GM12892 (cell line): Measurements from ENCODE around the gene ARHGAP26.

Source experiments
- POLR2A ChIP-seq: IDR thresholded peaks from 2 replicates; pipeline ENCODE4 v1.6.1; 2011; ENCODE audit warnings: low read depth, low read length, control low read depth
- POLR2AphosphoS5 ChIP-seq: IDR thresholded peaks from 2 replicates; pipeline ENCODE4 v1.6.1; 2011; ENCODE audit warnings: low read depth, low read length, control low read depth
- TAF1 ChIP-seq: IDR thresholded peaks from 2 replicates; pipeline ENCODE4 v1.6.1; 2011; ENCODE audit warnings: low read depth, mild to moderate bottlenecking, control low read depth, low read length, borderline replicate concordance

DNA sequence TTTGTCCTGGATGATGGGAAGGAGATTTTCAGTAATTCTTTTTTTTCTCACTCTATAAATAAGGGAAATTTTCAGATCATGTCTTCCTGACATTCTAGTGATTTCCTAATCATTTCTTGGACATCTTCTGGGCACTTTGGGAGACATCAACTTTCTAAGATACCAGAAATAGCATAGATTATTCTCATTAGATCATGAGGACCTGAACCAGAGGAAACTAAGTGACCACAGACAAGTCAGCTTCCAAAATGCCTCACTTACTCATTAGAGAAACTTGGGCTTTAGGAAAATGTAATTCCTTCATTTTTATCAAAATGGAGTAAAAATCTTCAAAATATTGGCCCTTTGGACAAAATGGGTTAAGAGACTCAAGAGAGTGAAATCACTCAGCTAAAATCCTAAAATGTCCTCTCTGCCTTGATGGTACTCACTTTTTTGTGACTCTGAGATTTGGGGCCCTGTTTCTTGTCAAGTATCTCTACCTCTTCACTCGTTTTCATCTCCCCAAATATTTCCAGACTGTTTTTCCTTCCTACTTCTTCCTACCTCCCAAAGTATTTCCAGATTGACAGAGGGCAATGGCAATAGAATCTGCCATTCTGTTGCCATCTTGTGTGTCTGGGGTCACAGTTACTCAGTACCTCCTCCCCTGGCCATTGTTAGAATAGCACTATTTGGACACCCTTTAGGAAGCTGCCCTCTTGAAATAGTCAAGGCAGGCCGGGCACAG, 438.8 kb downstream of the ARHGAP26 start:
- TF ChIP-seq TAF1 (no peak), POLR2AphosphoS5 (0 out of 2 replicates have a peak, but pooled peaks have one; percentile 20), POLR2A (no peak)
